Astrocyte of the spinal cord (primary cell): ENCODE data around the gene MRPS18A.

Experiments used
- DNase-seq: peaks from one replicate; pipeline ENCODE4 v3.0.0; 2011; ENCODE audit warnings: low read depth, low spot score
- H3K4me3 ChIP-seq: 2 replicates; pipeline ENCODE4 v1.5.1; 2011; ENCODE audit warnings: low read depth, mild to moderate bottlenecking, low read length, moderate library complexity
- CTCF ChIP-seq: IDR thresholded peaks from 2 replicates; pipeline ENCODE4 v1.5.1; 2012; ENCODE audit warnings: low read depth, mild to moderate bottlenecking, low read length, inconsistent platforms
- in situ Hi-C: cut with HindIII; loops from 2 replicates; pipeline ENCODE4 v1.10.0; 2017; ENCODE audit warnings: low sequenced_read_pairs

MRPS18A gene

GRCh38 chr6:43724354-43724753 is 36.8 kb upstream of the MRPS18A start:
- no peak overlapping the region for H3K4me3 ChIP-seq
- DNase-seq: no peak
- no peak for TF ChIP-seq CTCF
- in situ Hi-C loops: no loop called here

GRCh38 chr6:43723737-43724295 is 36.2 kb upstream of the MRPS18A start:
- peak; percentile 54 for DNase-seq
- in situ Hi-C loops: no loop called here
- peak; percentile 66 for TF ChIP-seq CTCF
- H3K4me3 ChIP-seq: no peak overlapping the region

GRCh38 chr6:43722920-43723545 is 35.4 kb upstream of the MRPS18A start:
- no peak for DNase-seq
- in situ Hi-C loops: no loop called here
- no peak overlapping the region for H3K4me3 ChIP-seq
- no peak for TF ChIP-seq CTCF

- in situ Hi-C loops: no loop called here
- H3K4me3 ChIP-seq: no peak overlapping the region
- TF ChIP-seq CTCF: no peak
- DNase-seq: no peak
Observed at GRCh38 chr6:43720999-43721398, 33.4 kb upstream of the MRPS18A start.

- no peak for TF ChIP-seq CTCF
- no peak for DNase-seq
- no peak overlapping the region for H3K4me3 ChIP-seq
- in situ Hi-C loops: no loop called here
Observed at GRCh38 chr6:43719511-43719910, 31.9 kb upstream of the MRPS18A start.

DNA sequence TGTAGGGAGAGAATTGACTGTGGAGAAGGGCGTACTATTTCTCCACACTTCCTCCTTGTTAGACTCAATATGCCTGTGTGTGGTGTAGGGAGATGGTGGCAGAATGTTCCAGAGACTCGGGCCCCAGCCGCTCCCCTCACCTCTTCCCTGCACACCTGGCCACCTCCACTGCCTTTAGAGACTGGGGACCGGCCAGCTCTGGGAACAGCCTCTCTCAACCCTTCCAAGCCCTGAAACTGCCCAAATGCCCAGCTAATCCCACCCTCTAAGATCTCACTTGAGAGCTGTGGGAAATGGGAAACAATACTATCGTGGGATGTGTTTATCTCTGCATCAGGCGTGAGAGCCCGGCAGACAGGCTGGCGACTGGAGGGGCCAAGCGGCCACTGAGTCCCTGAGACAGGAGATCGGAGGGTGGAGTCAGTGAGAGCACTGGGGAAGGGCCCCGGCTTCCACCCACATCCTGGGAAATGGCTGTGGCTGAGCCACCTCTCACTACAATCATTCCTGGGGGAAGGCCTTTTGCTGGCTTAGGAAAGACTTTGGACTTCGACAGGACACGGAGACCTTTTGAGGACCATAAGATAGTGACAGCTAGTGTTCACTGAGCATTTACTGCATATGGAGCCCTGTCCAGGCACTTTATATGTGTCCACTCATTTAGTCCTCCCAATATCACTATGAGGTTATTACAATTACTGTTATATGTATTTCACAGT is 31.0 kb upstream of the MRPS18A start:
- no peak overlapping the region for H3K4me3 ChIP-seq
- no peak for DNase-seq
- in situ Hi-C loops: no loop called here
- no peak for TF ChIP-seq CTCF
